ENCODE results near the gene FLNB. TPM values are rescaled to one million over a fixed set of nuclear protein-coding genes. Genes with fewer than 3 reads are reported as not detected.

The FLNB gene
- total and polyA plus RNA-seq, 2 of the 8 experiments (the other 6 are each of a cell fraction or from before 2014, with no cell fraction given): 72.3 to 118 TPM

DNA sequence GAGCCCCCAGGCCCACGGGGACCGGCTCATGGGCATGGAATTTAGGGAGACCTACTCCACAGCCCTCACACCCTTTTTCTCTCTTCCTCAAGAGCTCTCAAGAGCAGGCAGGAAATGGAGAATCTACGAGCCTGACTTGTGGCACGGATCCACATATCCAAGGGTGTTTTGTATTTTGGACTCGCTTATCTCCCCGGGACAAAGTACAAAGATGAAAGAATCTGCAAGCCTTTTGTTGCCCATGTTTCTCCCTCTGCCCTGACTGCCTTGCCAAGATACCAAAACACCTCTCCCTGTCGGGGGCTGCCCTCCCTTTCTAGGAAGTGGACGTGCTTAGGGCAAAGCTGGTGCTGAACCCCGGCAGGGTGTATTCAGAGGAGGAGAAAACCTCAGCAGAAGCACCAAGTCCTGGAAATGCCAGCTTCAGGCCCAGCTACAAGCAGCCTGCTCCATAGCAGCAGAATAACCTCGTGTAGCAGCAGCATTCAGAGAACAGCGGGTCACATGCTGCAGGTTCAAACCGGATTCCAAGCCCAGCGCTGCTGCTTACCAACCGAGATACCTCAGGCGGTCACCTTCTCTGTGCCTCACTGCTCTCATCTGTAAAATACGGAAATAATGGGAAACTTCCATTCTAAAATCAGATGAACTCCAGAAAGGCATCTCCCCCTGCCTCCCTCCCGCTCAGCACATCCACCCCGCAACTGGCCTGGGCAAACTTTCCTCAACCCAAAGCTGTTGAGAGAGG, 167.4 kb downstream of the FLNB start (continued):
- TF ChIP-seq, protein P1, sequence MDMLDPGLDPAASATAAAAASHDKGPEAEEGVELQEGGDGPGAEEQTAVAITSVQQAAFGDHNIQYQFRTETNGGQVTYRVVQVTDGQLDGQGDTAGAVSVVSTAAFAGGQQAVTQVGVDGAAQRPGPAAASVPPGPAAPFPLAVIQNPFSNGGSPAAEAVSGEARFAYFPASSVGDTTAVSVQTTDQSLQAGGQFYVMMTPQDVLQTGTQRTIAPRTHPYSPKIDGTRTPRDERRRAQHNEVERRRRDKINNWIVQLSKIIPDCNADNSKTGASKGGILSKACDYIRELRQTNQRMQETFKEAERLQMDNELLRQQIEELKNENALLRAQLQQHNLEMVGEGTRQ (IDR thresholded peaks at IDR 0.05; ENCODE audit: low read length): no peak
- TF ChIP-seq, protein P2, sequence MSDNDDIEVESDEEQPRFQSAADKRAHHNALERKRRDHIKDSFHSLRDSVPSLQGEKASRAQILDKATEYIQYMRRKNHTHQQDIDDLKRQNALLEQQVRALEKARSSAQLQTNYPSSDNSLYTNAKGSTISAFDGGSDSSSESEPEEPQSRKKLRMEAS (IDR thresholded peaks at IDR 0.05): peak; percentile 53
- TF ChIP-seq CEBPB (IDR thresholded peaks at IDR 0.05; ENCODE audit: low read depth, low read length) (no peak), GABPA (IDR thresholded peaks at IDR 0.05; ENCODE audit: borderline replicate concordance, insufficient read depth, low read length) (no peak), TEAD4 (IDR thresholded peaks at IDR 0.05; ENCODE audit: low read depth, low read length) (no peak), EGR1 (IDR thresholded peaks at IDR 0.05; ENCODE audit: borderline replicate concordance, low read depth, low read length) (no peak), SIRT6 (IDR thresholded peaks at IDR 0.05; ENCODE audit: low read length) (no peak), SAP30 (IDR thresholded peaks at IDR 0.05; ENCODE audit: insufficient read depth, insufficient replicate concordance, low read length) (no peak)
